ENCODE results near the gene ZNF467.

DNA sequence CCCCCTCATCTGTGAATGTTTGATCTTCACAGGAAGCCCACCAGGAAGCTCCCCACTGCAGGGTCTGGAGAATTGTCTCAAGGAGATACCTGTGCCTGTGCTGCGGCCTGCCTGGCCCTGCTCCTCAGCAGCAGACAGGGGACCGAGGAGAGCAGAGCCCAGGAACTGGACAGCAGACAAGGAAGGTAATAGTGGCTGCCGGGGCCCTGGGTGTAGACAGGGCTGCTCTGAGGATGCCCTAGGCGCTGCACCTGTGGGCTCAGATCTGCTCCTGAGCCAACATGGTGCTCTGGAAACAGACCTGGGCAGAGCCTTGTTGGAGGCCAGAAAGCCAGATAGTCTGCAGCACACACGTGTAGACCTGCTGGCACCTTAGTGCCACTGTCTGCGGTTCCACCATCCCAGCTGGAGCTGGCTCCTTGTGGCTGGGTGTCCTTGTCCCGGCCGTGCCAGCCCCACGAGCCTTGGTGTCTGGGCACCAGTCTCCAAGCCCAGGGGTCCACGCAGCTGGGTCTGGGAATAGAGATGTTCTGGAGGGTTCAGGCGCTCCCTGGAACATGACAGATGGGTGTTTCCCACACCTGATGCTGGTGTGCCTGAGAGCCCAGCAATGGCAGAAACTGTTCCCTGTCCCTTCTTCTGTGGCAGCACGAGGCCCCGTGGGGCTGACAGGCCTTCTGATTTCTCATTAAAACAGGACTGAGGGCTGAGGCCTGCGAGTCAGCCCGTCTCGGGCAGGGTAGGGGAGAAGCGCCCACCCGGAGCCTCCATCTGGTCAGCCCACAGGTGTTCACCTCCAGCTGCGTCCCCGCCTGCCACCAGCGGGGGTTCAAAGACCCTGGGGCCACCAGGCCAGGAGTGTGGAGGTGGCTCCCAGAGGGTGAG is 44.7 kb downstream of the ZNF467 start:
- TF ChIP-seq, protein P1, sequence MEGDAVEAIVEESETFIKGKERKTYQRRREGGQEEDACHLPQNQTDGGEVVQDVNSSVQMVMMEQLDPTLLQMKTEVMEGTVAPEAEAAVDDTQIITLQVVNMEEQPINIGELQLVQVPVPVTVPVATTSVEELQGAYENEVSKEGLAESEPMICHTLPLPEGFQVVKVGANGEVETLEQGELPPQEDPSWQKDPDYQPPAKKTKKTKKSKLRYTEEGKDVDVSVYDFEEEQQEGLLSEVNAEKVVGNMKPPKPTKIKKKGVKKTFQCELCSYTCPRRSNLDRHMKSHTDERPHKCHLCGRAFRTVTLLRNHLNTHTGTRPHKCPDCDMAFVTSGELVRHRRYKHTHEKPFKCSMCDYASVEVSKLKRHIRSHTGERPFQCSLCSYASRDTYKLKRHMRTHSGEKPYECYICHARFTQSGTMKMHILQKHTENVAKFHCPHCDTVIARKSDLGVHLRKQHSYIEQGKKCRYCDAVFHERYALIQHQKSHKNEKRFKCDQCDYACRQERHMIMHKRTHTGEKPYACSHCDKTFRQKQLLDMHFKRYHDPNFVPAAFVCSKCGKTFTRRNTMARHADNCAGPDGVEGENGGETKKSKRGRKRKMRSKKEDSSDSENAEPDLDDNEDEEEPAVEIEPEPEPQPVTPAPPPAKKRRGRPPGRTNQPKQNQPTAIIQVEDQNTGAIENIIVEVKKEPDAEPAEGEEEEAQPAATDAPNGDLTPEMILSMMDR (IDR thresholded peaks at IDR 0.05), result no peak
- TF ChIP-seq POLR2AphosphoS5 (IDR thresholded peaks at IDR 0.05), result no peak
